GM19023 (cell line): ENCODE data around the gene SCN1B.

Experiments
- ATAC-seq: cut with Tn5 transposase; IDR thresholded peaks from one replicate; pipeline ENCODE4 v1.9.1; 2021; ENCODE audit warnings: mild to moderate bottlenecking, moderate library complexity; ENCODE audit not compliant: unreplicated experiment

SCN1B gene

GRCh38 chr19:35070471-35070870, 40.2 kb downstream of the SCN1B start:
- ATAC-seq, result no peak

GRCh38 chr19:35073516-35073915, 43.2 kb downstream of the SCN1B start:
- no peak for ATAC-seq

- ATAC-seq, result no peak
Measured at GRCh38 chr19:35073941-35074340, 43.7 kb downstream of the SCN1B start.

- ATAC-seq, result no peak
Measured at GRCh38 chr19:35074426-35075201, 44.3 kb downstream of the SCN1B start.

- no peak for ATAC-seq
Measured at GRCh38 chr19:35075202-35076025, 45.1 kb downstream of the SCN1B start.

GRCh38 chr19:35076026-35076370, 45.7 kb downstream of the SCN1B start:
- ATAC-seq, result no peak

GRCh38 chr19:35076657-35077056, 46.4 kb downstream of the SCN1B start:
- no peak for ATAC-seq

GRCh38 chr19:35077411-35078223, 47.3 kb downstream of the SCN1B start:
- ATAC-seq, result no peak

- no peak for ATAC-seq
Measured at GRCh38 chr19:35079826-35080225, 49.6 kb downstream of the SCN1B start.

- no peak for ATAC-seq
Measured at GRCh38 chr19:35080613-35081170, 50.4 kb downstream of the SCN1B start.

GRCh38 chr19:35081201-35081600, 50.9 kb downstream of the SCN1B start:
- ATAC-seq, result no peak

GRCh38 chr19:35083691-35084508, 53.6 kb downstream of the SCN1B start:
- no peak for ATAC-seq

- no peak for ATAC-seq
Measured at GRCh38 chr19:35084509-35084762, 54.2 kb downstream of the SCN1B start.

- ATAC-seq, result no peak
Measured at GRCh38 chr19:35085947-35086346, 55.7 kb downstream of the SCN1B start.

- ATAC-seq, result no peak
Measured at GRCh38 chr19:35086455-35086854, 56.2 kb downstream of the SCN1B start.

- ATAC-seq, result no peak
Measured at GRCh38 chr19:35087393-35087792, 57.1 kb downstream of the SCN1B start.

- ATAC-seq, result no peak
Measured at GRCh38 chr19:35088131-35088913, 58.1 kb downstream of the SCN1B start.

GRCh38 chr19:35089554-35089953, 59.3 kb downstream of the SCN1B start:
- ATAC-seq, result no peak
